ENCODE results near the gene GSAP. TPM values are rescaled to one million over a fixed set of nuclear protein-coding genes. Genes with fewer than 3 reads are reported as not detected.

GSAP gene
- total and polyA plus RNA-seq, 2 donors (not counting 3 experiments of a cell fraction or from before 2014, with no cell fraction given): 2.3 to 5.8 TPM

GRCh38 chr7:77409739-77410547 is 6.2 kb downstream of the GSAP start:
- Histone ChIP-seq H4K20me1 (replicated peaks; ENCODE audit: control insufficient read depth, extremely low read depth, insufficient read depth, low read length) (no peaks in the 10 kb centered on the region), H3K9ac (replicated peaks; ENCODE audit: extremely low read depth, insufficient read depth, low read length) (no peak overlapping the region), H3K9me3 (replicated peaks; ENCODE audit: control insufficient read depth, insufficient read depth, low read length) (no peaks in the 10 kb centered on the region), H3K79me2 (ENCODE audit: control insufficient read depth, insufficient read depth, low read length) (no peaks in the 10 kb centered on the region), H3K9me1 (replicated peaks; ENCODE audit: control insufficient read depth, extremely low read depth, insufficient read depth, low read length) (no peaks in the 10 kb centered on the region), H2AFZ (ENCODE audit: low read depth, low read length) (no peak overlapping the region), H3K4me3 (replicated peaks in 1 of 3; ENCODE audit: insufficient read depth in 1 of 3, low read depth in 1 of 3, low read length in 3 of 3) (no peak overlapping the region), H3K4me2 (ENCODE audit: insufficient read depth, low read length) (peak overlapping the region; percentile 51), H3K27ac (ENCODE audit: insufficient read depth, low read depth, low read length) (no peak overlapping the region), H3K27me3 (ENCODE audit: control insufficient read depth in 2 of 2, insufficient read depth in 2 of 2, low read length in 2 of 2) (no peaks in the 10 kb centered on the region), H3K36me3 (ENCODE audit: control insufficient read depth in 2 of 2, extremely low read depth in 1 of 2, insufficient read depth in 2 of 2, low read length in 2 of 2) (no peaks in the 10 kb centered on the region), H3K4me1 (ENCODE audit: control insufficient read depth, extremely low read depth, insufficient read depth, low read length) (peaks cover 12% of the 10 kb centered on the region)
- ChIA-PET CTCF (interaction anchor here (1.0 to 1.4 kb wide), 3 partner anchors 22 to 78 kb away, joined by 3 to 6 read pairs (median 5); no protein-coding TSS in a partner anchor), POLR2A (no interaction called here)
- DNase-seq (ENCODE audit: low read depth, low spot score) (no peak), FAIRE-seq (no peak)
- intact Hi-C loops (cut with micrococcal nuclease) (loop anchor here (5.0 kb wide), 1 partner anchor 63 kb away; no protein-coding TSS in a partner anchor), dilution Hi-C loops (cut with MboI; ENCODE audit: extremely low pct_ligation_motif_present, low sequenced_read_pairs) (no loop called here)
- no TSS peak for BruUV-seq (replicated peaks)
- no peak for TF ChIP-seq MAX (IDR thresholded peaks at IDR 0.05; ENCODE audit: insufficient read depth, insufficient read length)
- TF ChIP-seq MYC (IDR thresholded peaks at IDR 0.05; ENCODE audit: low read depth, low read length): no peak
- no peak for TF ChIP-seq EZH2 (IDR thresholded peaks at IDR 0.05; ENCODE audit: borderline replicate concordance, low read depth, low read length, severe bottlenecking)
- TF ChIP-seq GATA2 (IDR thresholded peaks at IDR 0.05; ENCODE audit: insufficient read depth, insufficient read length, low read depth, low read length): no peak
- TF ChIP-seq CTCF (IDR thresholded peaks at IDR 0.05; ENCODE audit: extremely low read depth in 1 of 2, insufficient read depth in 1 of 2, low read depth in 1 of 2, low read length in 2 of 2): no peak
- TF ChIP-seq FOS (IDR thresholded peaks at IDR 0.05; ENCODE audit: borderline replicate concordance, insufficient read depth, low read length): no peak
- TF ChIP-seq POLR2AphosphoS5 (IDR thresholded peaks at IDR 0.05; ENCODE audit: insufficient read depth, low read depth, low read length): no peak
- TF ChIP-seq POLR2A (IDR thresholded peaks at IDR 0.05; ENCODE audit: low read depth, low read length): no peak
- no peak for TF ChIP-seq JUN (IDR thresholded peaks at IDR 0.05; ENCODE audit: borderline replicate concordance, insufficient read depth, insufficient read length, low read depth)

All from endothelial cell of umbilical vein (primary cell).